ENCODE data around the gene RIMKLB. TPM values are rescaled to one million over a fixed set of nuclear protein-coding genes. Genes with fewer than 3 reads are reported as not detected.

The RIMKLB gene
- 7.0 and 10.0 TPM in 2 replicates for total RNA-seq (2014; rRNA removed; shearing (Covaris generic); ENCODE audit: low replicate concordance)

- Histone ChIP-seq H3K27me3 (no peaks in the 10 kb centered on the region), H3K9me3 (no peaks in the 10 kb centered on the region), H3K4me3 (peak within 1 kb of the TSS; percentile 96), H3K36me3 (peaks cover 3% of the 10 kb centered on the region; the same call in 1 of the 2 replicates)
- peak; percentile 81 for DNase-seq
These were observed at the start of gene RIMKLB for GRCh38 chr12:8697476-8698131. RIMKLB (plus strand) TSS chr12:8697991; CDS start chr12:8713867, 15,876 bp downstream.

GRCh38 chr12:8648576-8649205, 49.1 kb upstream of the RIMKLB start:
- H3K4me3 ChIP-seq, result no peak overlapping the region
- DNase-seq, result no peak
- H3K27me3 ChIP-seq, result no peaks in the 10 kb centered on the region
- no peaks in the 10 kb centered on the region for H3K9me3 ChIP-seq
- H3K36me3 ChIP-seq, result no peaks in the 10 kb centered on the region

GRCh38 chr12:8655421-8655820, 42.4 kb upstream of the RIMKLB start:
- no peak for DNase-seq
- Histone ChIP-seq H3K9me3 (no peaks in the 10 kb centered on the region), H3K27me3 (no peaks in the 10 kb centered on the region), H3K4me3 (no peak overlapping the region), H3K36me3 (no peaks in the 10 kb centered on the region)

GRCh38 chr12:8658346-8658745, 39.4 kb upstream of the RIMKLB start:
- DNase-seq, result peak; percentile 51
- Histone ChIP-seq H3K4me3 (no peak overlapping the region), H3K9me3 (no peaks in the 10 kb centered on the region), H3K27me3 (no peaks in the 10 kb centered on the region), H3K36me3 (no peaks in the 10 kb centered on the region)

GRCh38 chr12:8661016-8661415, 36.8 kb upstream of the RIMKLB start:
- no peaks in the 10 kb centered on the region for H3K36me3 ChIP-seq
- no peak for DNase-seq
- no peaks in the 10 kb centered on the region for H3K9me3 ChIP-seq
- H3K4me3 ChIP-seq, result no peak overlapping the region
- no peaks in the 10 kb centered on the region for H3K27me3 ChIP-seq

- H3K4me3 ChIP-seq, result peak overlapping the region; percentile 31
- no peaks in the 10 kb centered on the region for H3K9me3 ChIP-seq
- H3K36me3 ChIP-seq, result no peaks in the 10 kb centered on the region
- DNase-seq, result no peak
- no peaks in the 10 kb centered on the region for H3K27me3 ChIP-seq
These were observed 36.0 kb upstream of the RIMKLB start for GRCh38 chr12:8661751-8662150.

GRCh38 chr12:8662593-8662992, 35.2 kb upstream of the RIMKLB start, which contains the start of gene MFAP5:
MFAP5 (minus strand) TSS chr12:8662826; CDS start chr12:8662104, 722 bp downstream.
- Histone ChIP-seq H3K9me3 (no peaks in the 10 kb centered on the region), H3K27me3 (no peaks in the 10 kb centered on the region), H3K36me3 (no peaks in the 10 kb centered on the region), H3K4me3 (peak within 1 kb of the TSS; percentile 31)
- peak; percentile 65 for DNase-seq

- peak; percentile 64 for DNase-seq
- H3K27me3 ChIP-seq, result no peaks in the 10 kb centered on the region
These were observed 33.4 kb upstream of the RIMKLB start for GRCh38 chr12:8664228-8664913.

GRCh38 chr12:8665759-8666158, 32.0 kb upstream of the RIMKLB start:
- no peak for DNase-seq
- Histone ChIP-seq H3K9me3 (no peaks in the 10 kb centered on the region), H3K36me3 (no peaks in the 10 kb centered on the region), H3K4me3 (no peak overlapping the region), H3K27me3 (no peaks in the 10 kb centered on the region)

More at GRCh38 chr12:8664228-8664913, 33.4 kb upstream of the RIMKLB start:
- no peak overlapping the region for H3K4me3 ChIP-seq
- H3K36me3 ChIP-seq, result no peaks in the 10 kb centered on the region
- H3K9me3 ChIP-seq, result no peaks in the 10 kb centered on the region

GRCh38 chr12:8667270-8667669, 30.5 kb upstream of the RIMKLB start:
- Histone ChIP-seq H3K9me3 (no peaks in the 10 kb centered on the region), H3K4me3 (no peak overlapping the region), H3K27me3 (no peaks in the 10 kb centered on the region), H3K36me3 (no peaks in the 10 kb centered on the region)
- no peak for DNase-seq

- no peak for DNase-seq
- no peak overlapping the region for H3K4me3 ChIP-seq
- H3K36me3 ChIP-seq, result no peaks in the 10 kb centered on the region
- no peaks in the 10 kb centered on the region for H3K9me3 ChIP-seq
- H3K27me3 ChIP-seq, result no peaks in the 10 kb centered on the region
These were observed 29.4 kb upstream of the RIMKLB start for GRCh38 chr12:8668441-8668840.

- Histone ChIP-seq H3K27me3 (no peaks in the 10 kb centered on the region), H3K36me3 (no peaks in the 10 kb centered on the region), H3K9me3 (no peaks in the 10 kb centered on the region), H3K4me3 (no peak overlapping the region)
- no peak for DNase-seq
These were observed 25.4 kb upstream of the RIMKLB start for GRCh38 chr12:8672381-8672780.

- no peak overlapping the region for H3K4me3 ChIP-seq
- H3K36me3 ChIP-seq, result no peaks in the 10 kb centered on the region
- no peaks in the 10 kb centered on the region for H3K27me3 ChIP-seq
- no peaks in the 10 kb centered on the region for H3K9me3 ChIP-seq
- DNase-seq, result no peak
These were observed 22.2 kb upstream of the RIMKLB start for GRCh38 chr12:8675591-8676036.

- no peak for DNase-seq
- Histone ChIP-seq H3K9me3 (no peaks in the 10 kb centered on the region), H3K27me3 (no peaks in the 10 kb centered on the region), H3K4me3 (no peak overlapping the region), H3K36me3 (no peaks in the 10 kb centered on the region)
These were observed 21.1 kb upstream of the RIMKLB start for GRCh38 chr12:8676651-8677050.

- no peaks in the 10 kb centered on the region for H3K27me3 ChIP-seq
- no peak overlapping the region for H3K4me3 ChIP-seq
- no peak for DNase-seq
- H3K36me3 ChIP-seq, result no peaks in the 10 kb centered on the region
- H3K9me3 ChIP-seq, result no peaks in the 10 kb centered on the region
These were observed 20.4 kb upstream of the RIMKLB start for GRCh38 chr12:8677362-8677761.

GRCh38 chr12:8678661-8679111, 19.1 kb upstream of the RIMKLB start:
- no peak overlapping the region for H3K4me3 ChIP-seq
- no peaks in the 10 kb centered on the region for H3K27me3 ChIP-seq
- no peak for DNase-seq
- no peaks in the 10 kb centered on the region for H3K36me3 ChIP-seq
- no peaks in the 10 kb centered on the region for H3K9me3 ChIP-seq

- Histone ChIP-seq H3K9me3 (no peaks in the 10 kb centered on the region), H3K27me3 (no peaks in the 10 kb centered on the region), H3K36me3 (no peaks in the 10 kb centered on the region), H3K4me3 (no peak overlapping the region)
- no peak for DNase-seq
These were observed 17.3 kb upstream of the RIMKLB start for GRCh38 chr12:8680533-8680932.

All from MG63 (cell line).